ENCODE data around the gene CCDC183.

Gene CCDC183

GRCh38 chr9:136796238-136796774, at the start of gene CCDC183:
CCDC183 (plus strand) TSS chr9:136796338; CDS start chr9:136796398, 60 bp downstream.
- Histone ChIP-seq H3K9ac (ENCODE audit: low read length) (no peak within 1 kb of the TSS), H3K9me3 (ENCODE audit: control insufficient read depth, low read depth, low read length) (no peaks in the 10 kb centered on the region), H3K4me3 (ENCODE audit: low read length) (no peak within 1 kb of the TSS), H3K27me3 (ENCODE audit: control insufficient read depth, insufficient read depth, low read length) (peaks cover 16% of the 10 kb centered on the region), H3K4me1 (ENCODE audit: control insufficient read depth, low read depth, low read length) (peaks cover 9% of the 10 kb centered on the region), H3K27ac (ENCODE audit: low read length) (no peak within 1 kb of the TSS), H3K36me3 (ENCODE audit: control insufficient read depth, low read depth, low read length) (no peaks in the 10 kb centered on the region)

GRCh38 chr9:136746621-136747020, 49.5 kb upstream of the CCDC183 start:
- H3K4me3 ChIP-seq (ENCODE audit: low read length) = no peak overlapping the region
- H3K27me3 ChIP-seq (ENCODE audit: control insufficient read depth, insufficient read depth, low read length) = no peaks in the 10 kb centered on the region
- no peaks in the 10 kb centered on the region for H3K9me3 ChIP-seq (ENCODE audit: control insufficient read depth, low read depth, low read length)
- no peak overlapping the region for H3K9ac ChIP-seq (ENCODE audit: low read length)
- H3K27ac ChIP-seq (ENCODE audit: low read length) = no peak overlapping the region
- H3K4me1 ChIP-seq (ENCODE audit: control insufficient read depth, low read depth, low read length) = no peaks in the 10 kb centered on the region
- H3K36me3 ChIP-seq (ENCODE audit: control insufficient read depth, low read depth, low read length) = no peaks in the 10 kb centered on the region

DNA sequence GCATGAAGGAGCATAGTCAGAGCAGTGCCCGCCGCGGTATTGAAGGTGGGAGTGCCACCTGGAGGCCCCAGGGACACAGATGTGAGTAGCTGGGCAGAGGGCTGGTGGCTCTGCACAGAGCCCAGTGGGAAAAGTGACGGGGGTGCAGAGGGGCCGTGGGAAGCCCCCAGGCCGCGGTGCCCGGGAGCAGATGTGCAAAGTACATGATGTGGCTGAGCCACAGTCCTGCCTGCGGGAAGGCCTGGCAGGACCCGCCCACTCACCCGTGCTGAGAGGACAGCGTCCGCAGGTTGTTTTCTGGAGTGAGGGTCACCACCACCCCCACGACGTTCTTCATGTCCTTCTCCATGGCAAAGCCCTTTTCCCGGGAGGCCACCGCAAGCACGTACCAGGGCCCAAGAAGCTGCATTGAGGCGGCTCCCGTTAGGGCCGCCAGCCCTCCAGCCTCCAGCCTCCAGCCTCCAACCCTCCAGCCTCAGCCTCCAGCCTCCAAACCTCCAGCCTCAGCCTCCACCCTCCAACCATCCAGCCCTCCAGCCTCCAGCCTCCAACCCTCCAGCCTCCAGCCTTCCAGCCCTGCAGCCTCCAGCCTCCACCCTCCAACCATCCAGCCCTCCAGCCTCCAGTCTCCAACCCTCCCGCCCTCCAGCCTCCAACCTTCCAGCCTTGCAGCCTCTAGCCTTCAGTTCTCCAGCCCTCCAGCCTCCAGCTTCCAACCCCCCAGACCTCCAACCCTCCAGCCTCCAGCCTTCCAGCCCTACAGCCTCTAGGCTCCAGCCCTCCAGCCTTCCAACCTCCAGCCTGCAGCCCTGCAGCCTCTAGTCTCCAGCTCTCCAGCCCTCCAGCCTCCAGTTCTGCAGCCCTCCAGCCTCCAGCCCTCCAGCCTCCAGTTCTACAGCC, 48.7 kb upstream of the CCDC183 start:
- Histone ChIP-seq H3K9ac (ENCODE audit: low read length) (no peak overlapping the region), H3K9me3 (ENCODE audit: control insufficient read depth, low read depth, low read length) (no peaks in the 10 kb centered on the region)

DNA sequence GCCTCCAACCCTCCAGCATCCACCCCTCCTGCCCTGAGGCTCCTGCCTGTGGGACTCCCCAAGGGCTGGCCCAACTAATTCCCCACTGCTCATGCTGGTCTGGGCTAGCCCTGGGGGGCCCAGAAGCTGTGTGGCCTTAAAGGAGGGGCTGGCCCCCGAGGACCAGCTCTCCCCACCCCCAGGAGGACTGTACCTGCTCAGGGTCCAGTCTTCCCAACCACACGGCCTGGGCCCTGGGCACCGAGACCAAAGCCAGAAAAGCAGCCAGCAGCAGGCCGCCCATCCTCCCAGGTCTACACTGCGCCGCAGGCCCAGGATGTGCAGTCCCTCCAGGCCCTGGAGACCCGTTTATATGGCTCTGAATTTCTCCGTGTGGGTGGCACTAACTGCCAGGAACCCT, 47.9 kb upstream of the CCDC183 start, which contains the start of gene LCN6:
TSS of gene LCN6 (minus strand) at position 325 of the 400 bp plus-strand sequence. CDS start at position 283, 42 bp downstream.
- Histone ChIP-seq H3K9ac (ENCODE audit: low read length) (no peak within 1 kb of the TSS), H3K27ac (ENCODE audit: low read length) (no peak within 1 kb of the TSS), H3K9me3 (ENCODE audit: control insufficient read depth, low read depth, low read length) (no peaks in the 10 kb centered on the region), H3K4me3 (ENCODE audit: low read length) (no peak within 1 kb of the TSS), H3K36me3 (ENCODE audit: control insufficient read depth, low read depth, low read length) (no peaks in the 10 kb centered on the region), H3K4me1 (ENCODE audit: control insufficient read depth, low read depth, low read length) (no peaks in the 10 kb centered on the region), H3K27me3 (ENCODE audit: control insufficient read depth, insufficient read depth, low read length) (no peaks in the 10 kb centered on the region)

More for the DNA sequence above, 48.7 kb upstream of the CCDC183 start:
- no peaks in the 10 kb centered on the region for H3K4me1 ChIP-seq (ENCODE audit: control insufficient read depth, low read depth, low read length)
- no peaks in the 10 kb centered on the region for H3K27me3 ChIP-seq (ENCODE audit: control insufficient read depth, insufficient read depth, low read length)
- H3K36me3 ChIP-seq (ENCODE audit: control insufficient read depth, low read depth, low read length) = no peaks in the 10 kb centered on the region
- no peak overlapping the region for H3K27ac ChIP-seq (ENCODE audit: low read length)
- no peak overlapping the region for H3K4me3 ChIP-seq (ENCODE audit: low read length)

- H3K9me3 ChIP-seq (ENCODE audit: control insufficient read depth, low read depth, low read length) = no peaks in the 10 kb centered on the region
- H3K27me3 ChIP-seq (ENCODE audit: control insufficient read depth, insufficient read depth, low read length) = no peaks in the 10 kb centered on the region
- no peaks in the 10 kb centered on the region for H3K4me1 ChIP-seq (ENCODE audit: control insufficient read depth, low read depth, low read length)
- H3K4me3 ChIP-seq (ENCODE audit: low read length) = no peak overlapping the region
- no peak overlapping the region for H3K27ac ChIP-seq (ENCODE audit: low read length)
- no peaks in the 10 kb centered on the region for H3K36me3 ChIP-seq (ENCODE audit: control insufficient read depth, low read depth, low read length)
- no peak overlapping the region for H3K9ac ChIP-seq (ENCODE audit: low read length)
These were observed 47.2 kb upstream of the CCDC183 start for GRCh38 chr9:136748666-136749611.

DNA sequence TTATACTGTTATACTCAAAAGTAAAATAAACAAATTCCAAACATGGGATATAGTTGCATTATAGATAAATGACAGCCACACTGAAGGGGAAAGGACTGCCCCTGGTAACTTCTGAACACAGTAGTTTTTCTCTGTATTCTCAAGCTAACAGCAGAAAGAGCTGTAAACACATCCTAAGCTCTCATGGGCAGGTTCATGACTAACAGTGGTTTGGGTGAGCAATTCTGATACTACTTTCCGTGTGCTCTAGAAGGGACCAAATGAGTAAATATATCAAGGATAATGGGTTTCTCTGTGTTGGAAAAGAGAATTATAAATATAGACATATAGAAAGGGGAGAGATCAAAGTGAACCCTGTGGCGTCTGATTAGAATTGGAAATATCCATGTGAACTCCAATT, 45.6 kb upstream of the CCDC183 start:
- Histone ChIP-seq H3K27ac (ENCODE audit: low read length) (no peak overlapping the region), H3K36me3 (ENCODE audit: control insufficient read depth, low read depth, low read length) (no peaks in the 10 kb centered on the region), H3K9ac (ENCODE audit: low read length) (no peak overlapping the region), H3K4me1 (ENCODE audit: control insufficient read depth, low read depth, low read length) (no peaks in the 10 kb centered on the region), H3K4me3 (ENCODE audit: low read length) (no peak overlapping the region), H3K9me3 (ENCODE audit: control insufficient read depth, low read depth, low read length) (no peaks in the 10 kb centered on the region), H3K27me3 (ENCODE audit: control insufficient read depth, insufficient read depth, low read length) (no peaks in the 10 kb centered on the region)

DNA sequence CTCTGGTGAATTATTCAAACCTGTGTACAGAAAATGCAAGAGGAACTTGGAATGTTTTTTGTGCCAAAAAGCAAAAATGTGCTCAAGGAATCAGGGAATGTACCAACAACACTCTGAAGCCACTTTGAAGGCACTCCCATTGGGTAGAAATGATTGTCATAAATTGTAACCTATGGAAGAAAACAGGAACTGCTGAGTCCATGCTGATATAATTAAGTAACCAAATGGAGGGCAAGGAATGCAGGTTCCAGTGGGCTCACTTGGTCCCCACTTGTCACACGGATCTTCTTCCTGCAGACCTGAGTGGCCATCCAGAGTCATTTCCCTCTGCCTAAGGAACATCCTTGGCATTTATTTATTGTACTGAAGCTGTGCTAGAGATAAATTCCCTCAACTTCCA, 44.9 kb upstream of the CCDC183 start:
- Histone ChIP-seq H3K9ac (ENCODE audit: low read length) (no peak overlapping the region), H3K27me3 (ENCODE audit: control insufficient read depth, insufficient read depth, low read length) (no peaks in the 10 kb centered on the region)

GRCh38 chr9:136751814-136752213, 44.3 kb upstream of the CCDC183 start:
- Histone ChIP-seq H3K36me3 (ENCODE audit: control insufficient read depth, low read depth, low read length) (no peaks in the 10 kb centered on the region), H3K9me3 (ENCODE audit: control insufficient read depth, low read depth, low read length) (no peaks in the 10 kb centered on the region), H3K4me1 (ENCODE audit: control insufficient read depth, low read depth, low read length) (no peaks in the 10 kb centered on the region), H3K4me3 (ENCODE audit: low read length) (no peak overlapping the region), H3K9ac (ENCODE audit: low read length) (no peak overlapping the region), H3K27me3 (ENCODE audit: control insufficient read depth, insufficient read depth, low read length) (no peaks in the 10 kb centered on the region), H3K27ac (ENCODE audit: low read length) (no peak overlapping the region)

More for the DNA sequence above, 44.9 kb upstream of the CCDC183 start:
- no peaks in the 10 kb centered on the region for H3K4me1 ChIP-seq (ENCODE audit: control insufficient read depth, low read depth, low read length)
- H3K9me3 ChIP-seq (ENCODE audit: control insufficient read depth, low read depth, low read length) = no peaks in the 10 kb centered on the region
- no peaks in the 10 kb centered on the region for H3K36me3 ChIP-seq (ENCODE audit: control insufficient read depth, low read depth, low read length)
- H3K27ac ChIP-seq (ENCODE audit: low read length) = no peak overlapping the region
- H3K4me3 ChIP-seq (ENCODE audit: low read length) = no peak overlapping the region

DNA sequence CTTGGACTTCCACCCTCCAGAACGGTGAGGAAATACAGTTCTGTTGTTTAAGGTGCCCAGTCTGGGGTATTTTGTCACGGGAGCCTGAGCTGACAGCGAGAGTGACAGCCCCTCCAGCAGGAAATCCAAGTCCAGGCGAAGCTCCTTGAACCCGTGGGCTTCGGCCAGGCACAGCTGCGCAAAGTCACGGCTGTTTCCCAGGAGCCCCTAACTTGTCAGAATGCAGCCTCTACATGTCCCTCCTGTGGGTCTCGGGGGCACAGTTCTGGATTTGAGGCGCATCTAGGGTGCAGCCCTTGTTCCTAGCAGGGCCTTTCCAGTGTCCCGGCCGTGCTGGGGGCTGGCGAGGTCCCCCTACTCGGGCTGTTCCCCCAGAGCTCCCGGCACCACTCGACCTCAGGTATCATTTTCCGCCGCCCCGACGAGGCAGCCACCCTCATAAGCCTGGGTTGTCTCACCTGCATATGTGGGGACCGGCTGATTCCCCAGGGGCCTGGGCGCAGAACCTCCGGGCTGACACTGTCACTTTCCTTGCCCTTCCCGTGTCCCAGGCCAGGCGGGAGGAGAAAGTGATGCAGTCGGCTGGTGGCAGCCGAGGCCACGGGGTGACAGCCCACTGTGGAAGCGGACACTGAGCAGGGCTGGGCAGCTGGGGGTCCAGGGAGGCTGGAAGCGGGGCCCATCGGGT, 42.6 kb upstream of the CCDC183 start:
- Histone ChIP-seq H3K4me3 (ENCODE audit: low read length) (no peak overlapping the region), H3K27ac (ENCODE audit: low read length) (no peak overlapping the region), H3K9me3 (ENCODE audit: control insufficient read depth, low read depth, low read length) (no peaks in the 10 kb centered on the region), H3K36me3 (ENCODE audit: control insufficient read depth, low read depth, low read length) (no peaks in the 10 kb centered on the region), H3K4me1 (ENCODE audit: control insufficient read depth, low read depth, low read length) (no peaks in the 10 kb centered on the region), H3K9ac (ENCODE audit: low read length) (no peak overlapping the region), H3K27me3 (ENCODE audit: control insufficient read depth, insufficient read depth, low read length) (no peaks in the 10 kb centered on the region)

GRCh38 chr9:136754059-136754572, 42.0 kb upstream of the CCDC183 start:
- no peaks in the 10 kb centered on the region for H3K27me3 ChIP-seq (ENCODE audit: control insufficient read depth, insufficient read depth, low read length)

More at GRCh38 chr9:136754059-136754572, 42.0 kb upstream of the CCDC183 start:
- Histone ChIP-seq H3K4me1 (ENCODE audit: control insufficient read depth, low read depth, low read length) (no peaks in the 10 kb centered on the region), H3K27ac (ENCODE audit: low read length) (no peak overlapping the region), H3K4me3 (ENCODE audit: low read length) (no peak overlapping the region), H3K36me3 (ENCODE audit: control insufficient read depth, low read depth, low read length) (no peaks in the 10 kb centered on the region), H3K9ac (ENCODE audit: low read length) (no peak overlapping the region), H3K9me3 (ENCODE audit: control insufficient read depth, low read depth, low read length) (no peaks in the 10 kb centered on the region)

All from iPS-18a (cell line).